Midbrain (tissue), 1 donor: ENCODE results near the gene TNFRSF19.
A peak's percentile ranks its signal among the peaks of the same experiment; 100 is the strongest.
"Not testable (repeated sequence)": the region's sequence is repeated elsewhere in the genome, so short reads cannot be mapped to it uniquely, and the experiment has no call there.

Experiments
- DNase-seq: peaks from one replicate; lab custom pipeline; 2025; lab: John Stamatoyannopoulos, UW

The TNFRSF19 gene

DNA sequence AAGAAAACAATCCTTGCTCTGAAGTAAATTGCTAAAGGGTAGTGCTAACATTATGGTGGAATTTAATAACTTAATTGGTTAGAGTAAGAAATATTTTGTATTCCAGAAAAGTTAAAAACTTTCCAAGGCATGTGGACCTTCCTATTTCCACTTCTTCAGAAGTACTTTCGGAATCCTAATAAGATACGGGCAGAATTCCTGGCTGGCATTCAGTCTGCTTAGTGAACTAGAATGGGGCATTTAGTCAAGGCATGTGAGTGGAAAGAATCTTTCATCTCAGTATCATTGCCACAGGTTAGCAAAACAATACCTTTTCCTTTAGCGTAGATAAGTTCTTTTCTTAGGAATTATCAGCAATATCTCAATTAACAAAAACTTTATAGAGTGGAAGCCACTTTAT lies 85.1 kb downstream of the TNFRSF19 start:
- no peak for DNase-seq

DNA sequence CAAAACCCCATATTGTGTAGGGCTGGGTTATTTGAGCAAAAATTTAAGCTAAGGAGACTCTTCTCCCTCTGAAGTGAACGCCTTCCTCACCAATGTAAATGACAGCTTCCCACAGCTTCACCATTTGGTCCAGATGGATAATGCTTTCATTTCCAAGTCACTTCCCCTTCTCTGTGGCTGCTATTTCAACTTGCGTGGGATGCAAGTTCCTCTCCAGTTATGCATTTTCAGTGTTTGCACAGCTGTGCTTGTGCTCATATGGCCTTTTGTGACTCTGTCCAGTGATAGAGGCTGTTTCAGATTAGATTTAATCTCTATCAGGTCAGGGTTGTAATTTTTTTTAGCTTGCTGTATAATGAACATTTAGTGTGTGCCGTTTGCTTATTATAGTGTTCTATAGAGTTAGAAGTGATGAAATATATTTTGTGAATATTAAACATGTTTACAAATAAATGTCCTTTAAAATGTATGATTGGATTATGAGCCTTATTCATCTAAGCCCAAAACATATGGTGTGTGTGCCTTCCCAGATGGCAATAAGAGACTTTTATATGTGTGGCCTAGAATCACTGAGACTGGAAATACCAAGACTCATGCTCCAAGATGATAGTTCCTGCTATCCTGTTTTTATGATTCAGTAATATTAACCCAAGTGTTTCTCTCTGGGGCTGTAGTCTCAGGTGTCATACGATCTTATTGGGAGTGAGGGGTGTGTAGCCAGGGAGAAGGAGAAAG lies 86.6 kb downstream of the TNFRSF19 start:
- DNase-seq = no peak

DNA sequence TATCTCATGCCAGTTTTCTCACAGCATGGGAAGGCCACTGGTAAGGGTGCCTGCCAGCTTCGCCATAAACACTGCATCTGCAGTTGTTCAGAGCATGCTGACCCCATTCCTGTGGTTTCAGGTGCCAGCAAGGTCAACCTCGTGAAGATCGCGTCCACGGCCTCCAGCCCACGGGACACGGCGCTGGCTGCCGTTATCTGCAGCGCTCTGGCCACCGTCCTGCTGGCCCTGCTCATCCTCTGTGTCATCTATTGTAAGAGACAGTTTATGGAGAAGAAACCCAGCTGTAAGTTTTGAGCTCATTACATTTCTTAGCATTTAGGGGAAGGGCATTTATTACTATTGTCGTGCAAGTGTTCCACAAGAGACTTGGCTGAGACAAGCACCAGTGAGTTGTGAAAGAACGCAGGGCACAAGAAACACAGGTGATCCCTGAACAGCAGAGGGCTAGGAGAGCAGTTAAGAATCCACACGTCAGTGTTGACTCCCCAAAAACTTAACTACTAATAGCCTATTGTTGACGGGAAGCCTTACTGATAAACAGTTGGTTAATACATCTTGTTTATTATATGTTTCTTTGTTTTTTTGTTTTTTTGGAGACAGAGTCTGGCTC lies 88.8 kb downstream of the TNFRSF19 start:
- no peak for DNase-seq

DNA sequence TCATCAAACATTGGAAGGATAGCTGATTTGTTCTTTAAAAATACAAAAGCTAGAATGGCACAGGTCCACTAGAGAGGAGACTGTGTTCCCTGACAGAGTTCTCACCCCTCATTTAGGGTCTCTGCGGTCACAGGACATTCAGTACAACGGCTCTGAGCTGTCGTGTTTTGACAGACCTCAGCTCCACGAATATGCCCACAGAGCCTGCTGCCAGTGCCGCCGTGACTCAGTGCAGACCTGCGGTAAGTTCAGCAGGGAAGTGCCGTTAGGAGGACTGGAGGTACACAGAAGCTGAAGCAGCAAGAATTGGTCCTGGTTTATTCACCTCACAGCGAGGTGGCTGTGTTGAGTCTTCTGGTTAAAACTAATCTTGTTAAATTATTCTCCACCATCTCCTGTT lies 90.0 kb downstream of the TNFRSF19 start:
- no peak for DNase-seq

DNA sequence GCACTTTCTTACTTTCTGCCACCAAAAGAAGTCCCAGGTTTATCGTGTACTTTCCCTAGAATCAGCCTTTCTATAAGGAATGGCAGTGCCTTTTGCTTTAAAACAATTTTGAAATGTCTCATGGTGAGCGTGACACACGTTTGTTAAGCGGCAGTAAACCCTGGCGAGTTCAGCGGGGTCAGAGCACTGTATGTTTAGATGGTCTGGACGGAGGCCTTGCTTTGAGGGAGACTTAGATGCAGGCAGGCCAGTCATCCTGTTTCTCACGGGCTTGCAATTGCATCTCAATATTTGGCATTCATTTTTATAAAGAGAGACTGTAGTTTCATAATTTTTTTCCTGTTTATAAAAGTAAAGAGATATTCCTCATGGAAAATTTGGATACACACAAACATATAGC lies 96.4 kb downstream of the TNFRSF19 start:
- no peak for DNase-seq

DNA sequence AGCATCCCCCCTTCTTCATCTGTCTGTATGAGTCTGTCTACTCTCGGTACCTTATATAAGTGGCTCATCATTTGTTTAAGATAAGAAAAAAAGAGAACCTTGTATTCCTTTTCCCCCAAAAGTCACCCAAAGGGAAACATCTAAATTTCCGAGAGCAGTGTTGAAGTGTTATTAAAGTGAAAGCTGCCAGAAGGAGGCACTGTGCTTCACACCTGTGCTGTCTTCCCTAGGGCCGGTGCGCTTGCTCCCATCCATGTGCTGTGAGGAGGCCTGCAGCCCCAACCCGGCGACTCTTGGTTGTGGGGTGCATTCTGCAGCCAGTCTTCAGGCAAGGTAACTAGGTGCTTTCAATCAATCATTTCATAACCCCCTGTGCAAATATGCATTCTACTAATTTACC lies 97.5 kb downstream of the TNFRSF19 start:
- no peak for DNase-seq

DNA sequence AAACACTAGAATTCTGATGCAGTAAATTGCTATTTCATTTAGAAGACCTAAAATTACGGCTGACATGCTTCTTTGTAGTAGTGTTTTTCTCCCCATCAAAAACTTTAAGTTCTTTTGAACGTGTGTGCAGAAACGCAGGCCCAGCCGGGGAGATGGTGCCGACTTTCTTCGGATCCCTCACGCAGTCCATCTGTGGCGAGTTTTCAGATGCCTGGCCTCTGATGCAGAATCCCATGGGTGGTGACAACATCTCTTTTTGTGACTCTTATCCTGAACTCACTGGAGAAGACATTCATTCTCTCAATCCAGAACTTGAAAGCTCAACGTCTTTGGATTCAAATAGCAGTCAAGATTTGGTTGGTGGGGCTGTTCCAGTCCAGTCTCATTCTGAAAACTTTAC lies 98.3 kb downstream of the TNFRSF19 start:
- DNase-seq = no peak

DNA sequence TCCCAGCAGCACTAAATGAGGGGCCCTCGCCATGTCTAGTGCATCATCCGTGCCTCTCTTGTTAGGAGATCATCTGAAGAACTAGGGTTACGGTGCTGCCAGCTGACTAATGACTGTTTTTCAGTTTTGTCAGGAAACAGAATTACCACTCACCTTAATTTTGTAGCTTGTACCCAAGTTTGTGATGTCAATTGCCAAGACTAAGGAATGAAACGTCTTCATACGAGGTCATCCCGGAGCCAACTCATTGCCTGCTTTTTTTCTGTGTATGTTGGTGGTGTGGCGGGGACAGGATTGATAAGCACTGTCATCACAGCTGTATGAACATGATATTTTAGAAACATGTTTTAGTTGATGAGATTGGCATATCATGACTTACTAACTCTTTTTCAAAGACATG lies 100.6 kb downstream of the TNFRSF19 start:
- DNase-seq = no peak

DNA sequence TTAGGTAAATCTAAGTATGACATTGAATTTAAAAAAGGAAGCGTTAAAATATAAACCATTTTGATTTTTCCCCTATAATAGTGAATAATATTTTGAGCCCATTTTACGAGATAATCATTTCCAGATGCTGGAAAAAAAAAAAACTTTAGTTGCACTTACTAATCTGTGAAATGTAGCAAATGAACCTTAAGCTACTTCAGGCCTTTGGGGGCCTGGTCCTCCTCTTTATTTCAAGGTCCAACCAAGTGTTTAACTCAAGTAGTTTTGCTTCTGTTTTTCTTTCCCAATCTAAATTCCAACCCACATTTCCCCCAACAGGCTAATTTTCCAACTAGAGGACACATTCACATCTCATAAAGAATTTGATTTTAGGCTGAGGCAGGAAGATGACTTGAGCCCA lies 101.2 kb downstream of the TNFRSF19 start:
- DNase-seq = no peak

DNA sequence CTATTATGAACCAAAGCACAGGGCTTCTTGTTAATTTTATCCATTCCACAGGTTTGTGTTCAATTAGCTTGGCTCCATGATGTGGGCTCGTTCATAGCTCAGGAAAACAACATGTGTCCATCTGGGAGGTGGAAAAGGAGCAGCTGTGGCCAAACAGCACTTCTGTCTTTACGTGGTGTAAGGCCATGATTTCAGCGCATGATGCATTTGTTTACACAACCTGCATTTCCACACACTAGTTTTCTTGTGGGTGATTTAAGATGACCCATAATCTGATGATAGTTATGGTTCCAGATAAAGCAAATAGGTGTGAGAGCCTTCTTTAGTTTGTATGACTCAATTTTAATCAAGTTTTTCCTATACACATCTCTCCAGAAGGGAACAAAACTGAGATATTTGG lies 101.7 kb downstream of the TNFRSF19 start:
- no peak for DNase-seq

DNA sequence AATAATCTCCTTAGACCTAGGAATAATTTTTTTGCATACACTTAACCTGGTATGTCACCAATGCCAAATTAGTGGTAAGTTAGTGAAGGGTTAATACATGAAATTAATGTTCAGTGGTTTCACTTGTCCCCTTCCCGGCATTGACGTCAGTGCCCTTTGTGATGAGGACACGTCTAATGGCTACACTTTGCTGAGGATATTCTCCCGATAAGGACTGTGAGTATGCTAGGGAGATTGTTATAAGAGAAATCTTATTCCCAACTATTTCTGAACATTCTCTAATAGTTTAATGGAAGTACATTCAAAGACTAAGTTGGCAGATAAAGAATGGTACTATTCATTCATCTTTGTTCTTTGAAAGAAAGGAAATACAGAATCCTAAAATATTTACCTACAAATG lies 102.4 kb downstream of the TNFRSF19 start:
- no peak for DNase-seq

DNA sequence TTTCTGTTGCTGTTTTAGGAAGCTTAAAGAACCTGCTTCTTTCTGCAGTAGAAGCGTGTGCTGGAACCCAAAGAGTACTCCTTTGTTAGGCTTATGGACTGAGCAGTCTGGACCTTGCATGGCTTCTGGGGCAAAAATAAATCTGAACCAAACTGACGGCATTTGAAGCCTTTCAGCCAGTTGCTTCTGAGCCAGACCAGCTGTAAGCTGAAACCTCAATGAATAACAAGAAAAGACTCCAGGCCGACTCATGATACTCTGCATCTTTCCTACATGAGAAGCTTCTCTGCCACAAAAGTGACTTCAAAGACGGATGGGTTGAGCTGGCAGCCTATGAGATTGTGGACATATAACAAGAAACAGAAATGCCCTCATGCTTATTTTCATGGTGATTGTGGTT lies 103.1 kb downstream of the TNFRSF19 start:
- DNase-seq = peak; percentile 64

DNA sequence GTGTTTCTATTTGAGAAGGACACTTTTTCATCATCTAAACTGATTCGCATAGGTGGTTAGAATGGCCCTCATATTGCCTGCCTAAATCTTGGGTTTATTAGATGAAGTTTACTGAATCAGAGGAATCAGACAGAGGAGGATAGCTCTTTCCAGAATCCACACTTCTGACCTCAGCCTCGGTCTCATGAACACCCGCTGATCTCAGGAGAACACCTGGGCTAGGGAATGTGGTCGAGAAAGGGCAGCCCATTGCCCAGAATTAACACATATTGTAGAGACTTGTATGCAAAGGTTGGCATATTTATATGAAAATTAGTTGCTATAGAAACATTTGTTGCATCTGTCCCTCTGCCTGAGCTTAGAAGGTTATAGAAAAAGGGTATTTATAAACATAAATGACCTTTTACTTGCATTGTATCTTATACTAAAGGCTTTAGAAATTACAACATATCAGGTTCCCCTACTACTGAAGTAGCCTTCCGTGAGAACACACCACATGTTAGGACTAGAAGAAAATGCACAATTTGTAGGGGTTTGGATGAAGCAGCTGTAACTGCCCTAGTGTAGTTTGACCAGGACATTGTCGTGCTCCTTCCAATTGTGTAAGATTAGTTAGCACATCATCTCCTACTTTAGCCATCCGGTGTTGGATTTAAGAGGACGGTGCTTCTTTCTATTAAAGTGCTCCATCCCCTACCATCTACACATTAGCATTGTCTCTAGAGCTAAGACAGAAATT lies 103.8 kb downstream of the TNFRSF19 start:
- DNase-seq = no peak

DNA sequence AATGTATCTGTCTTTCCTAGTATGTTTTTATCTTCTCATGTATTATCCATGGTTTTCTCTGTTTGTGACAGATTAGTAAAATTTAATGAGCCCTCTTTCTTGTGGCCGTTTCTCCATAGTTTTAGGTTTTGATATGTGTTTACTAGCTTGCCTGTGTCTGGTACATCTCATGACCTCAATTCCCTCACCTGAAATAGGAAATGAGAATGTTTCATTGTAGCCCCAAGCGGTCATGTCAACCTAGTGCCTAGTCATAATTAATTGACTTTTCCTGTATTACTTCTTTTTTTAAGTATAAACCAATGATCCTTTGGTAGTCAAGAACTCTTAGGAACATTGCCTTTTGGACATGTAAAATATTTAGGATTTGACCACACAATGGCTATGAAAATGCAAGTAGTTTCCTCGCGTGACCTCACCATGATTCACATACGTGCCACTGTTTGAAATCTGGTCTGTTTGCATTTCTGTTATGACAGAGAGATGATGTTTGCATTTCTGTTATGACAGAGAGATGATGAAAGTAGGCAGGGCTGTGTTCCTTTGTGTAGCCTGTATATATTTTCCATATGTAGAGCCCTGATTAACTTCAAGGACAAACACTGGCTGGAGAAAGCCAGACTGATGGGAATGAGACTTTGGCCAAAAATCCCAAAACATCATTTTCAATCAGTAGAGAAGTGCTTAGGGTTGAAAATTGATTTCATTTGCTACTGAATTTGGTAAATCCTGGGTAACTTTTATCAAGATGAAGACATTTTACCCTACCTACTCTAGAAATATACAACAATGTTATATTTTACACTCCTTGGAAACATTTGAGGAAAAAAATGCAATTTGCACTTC lies 104.8 kb downstream of the TNFRSF19 start:
- DNase-seq = no peak

DNA sequence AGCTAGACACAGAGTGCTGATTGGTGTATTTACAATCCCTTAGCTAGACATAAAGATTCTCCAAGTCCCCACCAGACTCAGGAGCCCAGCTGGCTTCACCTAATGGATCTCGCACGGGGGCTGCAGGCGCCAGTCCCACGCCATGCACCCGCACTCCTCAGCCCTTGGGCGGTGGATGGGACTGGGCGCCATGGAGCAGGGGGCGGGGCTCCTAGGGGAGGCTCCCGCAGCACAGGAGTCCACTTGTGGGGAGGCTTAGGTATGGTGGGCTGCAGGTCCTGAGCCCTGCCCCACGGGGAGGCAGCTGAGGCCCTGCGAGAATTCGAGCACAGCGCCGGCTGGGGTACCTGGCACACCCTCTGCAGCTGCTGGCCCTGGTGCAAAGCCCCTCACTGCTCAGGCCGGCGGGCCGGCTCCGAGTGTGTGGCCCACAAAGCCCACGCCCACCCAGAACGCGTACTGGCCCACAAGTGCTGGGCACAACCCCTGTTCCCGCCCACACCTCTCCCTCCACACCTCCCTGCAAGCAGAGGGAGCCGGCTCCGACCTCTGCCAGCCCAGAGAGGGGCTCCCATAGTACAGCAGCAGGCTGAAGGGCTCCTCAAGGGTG lies 107.6 kb downstream of the TNFRSF19 start:
- not testable (repeated sequence) for DNase-seq

DNA sequence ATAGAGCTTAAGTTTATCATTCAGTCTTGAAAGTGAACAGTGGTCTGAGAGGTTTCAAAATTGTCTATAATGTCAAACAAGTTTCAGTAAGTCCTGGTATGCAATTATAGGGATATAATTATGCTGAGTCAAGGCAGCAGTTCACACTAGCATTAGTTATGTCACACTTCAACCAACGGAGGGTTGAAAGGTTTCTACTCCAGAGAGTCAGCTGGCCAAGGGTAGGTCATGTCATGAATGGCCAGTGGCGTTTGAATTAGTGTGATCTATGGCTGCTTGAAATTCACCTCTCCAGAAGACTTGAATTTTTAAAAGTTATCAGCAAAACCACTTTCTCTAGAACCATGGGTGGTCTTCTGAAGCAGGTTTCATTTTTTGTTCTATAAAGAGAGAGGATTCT lies 108.6 kb downstream of the TNFRSF19 start:
- no peak for DNase-seq

DNA sequence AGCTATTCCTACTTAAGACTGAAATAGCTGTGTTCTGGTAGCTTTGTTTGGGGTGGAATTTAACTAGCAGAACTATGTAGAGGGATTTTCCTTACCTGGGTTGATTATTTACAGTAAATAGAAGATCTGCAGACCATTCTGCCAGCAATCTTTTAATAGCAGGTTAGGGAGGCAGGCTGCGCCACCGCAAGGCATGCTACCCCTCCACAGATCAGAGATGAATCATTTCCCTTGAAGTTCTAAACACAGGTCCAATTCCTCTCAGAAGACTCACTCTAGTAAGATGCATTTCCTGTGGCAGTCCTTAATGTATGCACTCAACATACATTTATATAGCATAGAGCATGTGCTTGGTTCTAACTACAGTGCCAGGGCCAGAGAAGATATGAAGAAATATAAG lies 109.0 kb downstream of the TNFRSF19 start:
- no peak for DNase-seq

DNA sequence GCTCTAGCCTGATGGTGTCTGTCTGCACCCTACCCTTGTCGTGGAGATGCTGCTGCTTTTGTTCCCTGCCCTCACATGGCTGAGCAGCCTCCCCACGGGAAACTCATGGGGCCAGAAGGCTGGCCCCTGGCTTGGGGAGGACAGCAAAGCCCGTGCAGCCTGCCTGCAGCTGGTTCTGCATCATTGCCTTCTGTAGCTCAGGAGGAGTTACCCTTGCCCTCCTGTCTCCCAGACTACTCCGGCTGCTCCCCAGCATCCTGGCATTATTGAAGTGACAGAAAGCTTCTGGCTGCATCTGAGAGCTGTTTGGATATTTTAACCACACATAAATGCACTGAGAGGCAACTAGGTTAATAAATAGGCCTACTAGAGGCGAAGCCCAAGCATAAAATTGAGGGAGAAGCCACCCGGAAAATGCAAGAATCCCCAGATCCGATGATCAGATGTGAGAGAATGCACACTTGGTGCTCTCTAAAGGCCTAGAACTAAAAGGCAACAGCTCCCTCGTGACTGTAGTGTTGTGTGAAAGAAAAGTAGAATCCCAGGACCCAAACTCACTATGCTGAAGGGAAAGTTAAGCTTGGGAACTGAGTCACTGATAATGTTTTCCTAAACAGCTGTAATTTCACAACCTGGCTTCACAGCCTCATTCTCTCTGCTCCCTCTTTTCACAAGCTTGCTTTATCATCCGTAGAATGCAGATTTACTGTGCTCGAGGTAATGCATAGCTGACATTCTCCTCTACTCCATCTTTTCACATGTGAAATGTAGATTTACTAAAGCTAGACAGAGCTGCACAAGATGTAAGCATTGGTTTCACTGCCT lies 110.8 kb downstream of the TNFRSF19 start:
- no peak for DNase-seq

DNA sequence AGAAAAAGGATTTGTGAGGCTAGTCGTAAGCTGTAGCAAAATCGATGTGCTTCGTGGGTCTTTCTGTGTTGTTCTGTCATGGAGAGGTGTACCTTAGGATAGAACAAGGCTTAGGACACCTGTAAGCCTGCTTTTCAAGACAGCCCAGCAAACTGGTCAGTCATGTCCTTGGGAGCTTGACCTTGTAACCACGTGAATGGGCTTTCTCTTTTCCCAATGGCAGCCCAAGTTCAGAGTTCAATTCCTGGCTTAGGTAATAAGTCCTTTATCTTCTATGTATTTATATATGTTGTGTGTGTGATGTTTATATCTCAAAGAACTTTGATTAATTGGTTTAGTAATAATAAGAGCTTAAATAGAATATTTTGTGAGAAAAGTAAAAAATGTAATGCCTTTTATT lies 112.9 kb downstream of the TNFRSF19 start:
- no peak for DNase-seq

DNA sequence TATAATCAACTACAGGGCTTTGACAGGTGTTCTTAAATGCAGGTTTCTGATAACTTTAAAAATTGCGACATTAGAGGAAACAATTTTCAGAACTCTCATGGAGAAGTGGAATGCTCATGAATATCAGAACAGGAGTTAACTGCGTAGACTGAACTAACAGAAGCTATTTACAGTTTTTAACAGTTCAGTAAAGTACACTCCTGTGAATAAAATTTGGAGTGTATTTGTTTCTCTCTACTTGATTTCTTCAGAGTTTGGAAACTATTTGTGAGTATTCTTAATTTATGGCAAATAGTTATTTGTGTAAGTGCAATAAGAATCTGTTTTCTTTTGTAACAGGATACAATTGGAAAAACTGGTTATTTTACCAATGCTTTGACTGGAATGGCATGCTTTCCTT lies 114.4 kb downstream of the TNFRSF19 start:
- DNase-seq = no peak

DNA sequence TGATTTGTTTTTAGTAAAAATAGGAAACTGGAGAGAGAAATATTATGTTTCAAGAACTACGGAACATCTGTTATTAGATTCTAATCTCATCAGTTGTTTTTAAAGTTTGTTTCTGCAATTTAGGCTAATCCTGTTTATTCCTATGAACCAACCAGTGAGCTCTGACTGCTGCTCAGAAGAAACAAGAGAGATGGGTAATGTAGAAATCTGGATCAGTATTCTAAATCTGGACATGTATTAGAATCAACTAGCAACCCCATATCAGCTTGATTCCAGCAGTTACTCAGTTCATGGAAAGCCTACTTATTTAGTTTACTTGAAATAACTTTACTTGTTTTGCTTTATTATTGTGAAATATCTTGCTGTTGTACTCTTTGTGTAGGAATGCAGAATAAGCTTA lies 115.2 kb downstream of the TNFRSF19 start:
- no peak for DNase-seq
